ENCODE data around the gene CLUH. TPM values are rescaled to one million over a fixed set of nuclear protein-coding genes. Genes with fewer than 3 reads are reported as not detected.

CLUH gene
- polyA plus RNA-seq, 1 donor (not counting 4 experiments of a cell fraction or from before 2014, with no cell fraction given) = 24.0 TPM

DNA sequence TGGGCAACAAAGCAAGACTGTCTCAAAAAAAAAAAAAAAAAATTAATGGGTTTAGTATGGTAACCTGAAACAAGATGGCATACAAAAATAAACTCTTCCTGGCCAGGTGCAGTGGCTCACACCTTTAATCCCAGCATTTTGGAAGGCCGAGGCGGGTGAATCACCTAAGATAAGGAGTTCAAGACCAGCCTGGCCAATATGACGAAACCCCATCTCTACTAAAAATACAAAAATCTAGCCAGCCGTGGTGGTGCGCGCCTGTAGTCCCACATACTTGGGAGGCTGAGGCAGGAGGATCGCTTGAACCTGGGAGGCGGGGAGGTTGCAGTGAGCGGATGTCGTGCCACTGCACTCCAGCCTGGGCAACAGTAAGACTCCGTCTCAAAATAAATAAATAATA is 62.4 kb downstream of the CLUH start:
- no peak overlapping the region for H3K4me2 ChIP-seq (ENCODE audit: control insufficient read depth, extremely low read depth, insufficient read depth, low read depth, low read length)
- DNase-seq (ENCODE audit: low read depth, low spot score) (no peak), FAIRE-seq (no peak)
- peaks cover 3 to 9% of the 10 kb centered on the region in 2 experiments for H3K36me3 ChIP-seq (ENCODE audit: control insufficient read depth in 2 of 2, extremely low read depth in 1 of 2, insufficient read depth in 2 of 2, low read length in 2 of 2)
- H3K4me3 ChIP-seq (ENCODE audit: control insufficient read depth in 2 of 3, extremely low read depth in 1 of 3, insufficient read depth in 2 of 3, low read depth in 1 of 3, low read length in 3 of 3) = no peak overlapping the region
- peaks cover 56% of the 10 kb centered on the region for H3K79me2 ChIP-seq (ENCODE audit: control insufficient read depth, insufficient read depth, low read length)
- H3K27ac ChIP-seq (ENCODE audit: control insufficient read depth, insufficient read depth, low read length) = no peak overlapping the region
- H4K20me1 ChIP-seq (ENCODE audit: control insufficient read depth, extremely low read depth, insufficient read depth, low read length) = peaks cover 18% of the 10 kb centered on the region
- dilution Hi-C loops (cut with MboI; ENCODE audit: extremely low pct_ligation_motif_present, low sequenced_read_pairs) = no loop called here
- no peaks in the 10 kb centered on the region for H3K9me3 ChIP-seq (ENCODE audit: control insufficient read depth, low read depth, low read length)
- H3K4me1 ChIP-seq (ENCODE audit: control insufficient read depth, extremely low read depth, insufficient read depth, low read length) = peaks cover 9% of the 10 kb centered on the region
- no peak overlapping the region for H3K9ac ChIP-seq (ENCODE audit: control insufficient read depth, extremely low read depth, insufficient read depth, low read length)
- no peaks in the 10 kb centered on the region for H3K27me3 ChIP-seq (ENCODE audit: control insufficient read depth, extremely low read depth, insufficient read depth, low read length)
- no peak for TF ChIP-seq EZH2 (IDR thresholded peaks at IDR 0.05; ENCODE audit: low read length)
- TF ChIP-seq, protein P1, sequence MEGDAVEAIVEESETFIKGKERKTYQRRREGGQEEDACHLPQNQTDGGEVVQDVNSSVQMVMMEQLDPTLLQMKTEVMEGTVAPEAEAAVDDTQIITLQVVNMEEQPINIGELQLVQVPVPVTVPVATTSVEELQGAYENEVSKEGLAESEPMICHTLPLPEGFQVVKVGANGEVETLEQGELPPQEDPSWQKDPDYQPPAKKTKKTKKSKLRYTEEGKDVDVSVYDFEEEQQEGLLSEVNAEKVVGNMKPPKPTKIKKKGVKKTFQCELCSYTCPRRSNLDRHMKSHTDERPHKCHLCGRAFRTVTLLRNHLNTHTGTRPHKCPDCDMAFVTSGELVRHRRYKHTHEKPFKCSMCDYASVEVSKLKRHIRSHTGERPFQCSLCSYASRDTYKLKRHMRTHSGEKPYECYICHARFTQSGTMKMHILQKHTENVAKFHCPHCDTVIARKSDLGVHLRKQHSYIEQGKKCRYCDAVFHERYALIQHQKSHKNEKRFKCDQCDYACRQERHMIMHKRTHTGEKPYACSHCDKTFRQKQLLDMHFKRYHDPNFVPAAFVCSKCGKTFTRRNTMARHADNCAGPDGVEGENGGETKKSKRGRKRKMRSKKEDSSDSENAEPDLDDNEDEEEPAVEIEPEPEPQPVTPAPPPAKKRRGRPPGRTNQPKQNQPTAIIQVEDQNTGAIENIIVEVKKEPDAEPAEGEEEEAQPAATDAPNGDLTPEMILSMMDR (optimal IDR thresholded peaks at IDR 0.05 in 1 of 3, IDR thresholded peaks at IDR 0.05 in 1 of 3, conservative IDR thresholded peaks at IDR 0.05 in 1 of 3; ENCODE audit: extremely low read depth in 1 of 3, insufficient read depth in 2 of 3, low read length in 3 of 3) = no peak
- no peak overlapping the region for H2AFZ ChIP-seq (ENCODE audit: control insufficient read depth, low read length)
- H3K9me1 ChIP-seq (ENCODE audit: control insufficient read depth, extremely low read depth, insufficient read depth, low read length) = no peaks in the 10 kb centered on the region

DNA sequence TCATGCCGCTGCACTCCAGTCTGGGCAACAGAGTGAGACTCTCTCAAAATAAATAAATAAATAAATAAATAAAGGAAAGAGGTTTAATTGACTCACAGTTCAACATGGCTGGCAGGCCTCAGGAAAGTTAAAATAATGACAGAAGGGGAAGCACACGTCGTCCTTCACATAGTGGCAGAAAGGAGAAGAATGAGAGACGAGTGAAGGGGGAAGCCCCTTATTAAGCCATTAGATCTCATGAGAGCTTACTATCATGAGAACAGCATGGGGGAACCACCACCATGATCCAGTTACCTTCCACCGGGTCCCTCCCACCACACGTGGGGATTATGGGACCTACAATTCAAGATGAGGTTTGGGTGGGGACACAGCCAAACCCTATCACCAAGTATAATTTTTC is 63.6 kb downstream of the CLUH start:
- Histone ChIP-seq H3K4me1 (ENCODE audit: control insufficient read depth, extremely low read depth, insufficient read depth, low read length) (peaks cover 9% of the 10 kb centered on the region), H2AFZ (ENCODE audit: control insufficient read depth, low read length) (no peak overlapping the region), H3K9ac (ENCODE audit: control insufficient read depth, extremely low read depth, insufficient read depth, low read length) (no peak overlapping the region), H3K9me1 (ENCODE audit: control insufficient read depth, extremely low read depth, insufficient read depth, low read length) (no peaks in the 10 kb centered on the region), H3K27ac (ENCODE audit: control insufficient read depth, insufficient read depth, low read length) (no peak overlapping the region), H3K36me3 (ENCODE audit: control insufficient read depth in 2 of 2, extremely low read depth in 1 of 2, insufficient read depth in 2 of 2, low read length in 2 of 2) (peaks cover 4 to 11% of the 10 kb centered on the region in 2 experiments), H3K4me2 (ENCODE audit: control insufficient read depth, extremely low read depth, insufficient read depth, low read depth, low read length) (no peak overlapping the region), H3K4me3 (ENCODE audit: control insufficient read depth in 2 of 3, extremely low read depth in 1 of 3, insufficient read depth in 2 of 3, low read depth in 1 of 3, low read length in 3 of 3) (no peak overlapping the region), H3K79me2 (ENCODE audit: control insufficient read depth, insufficient read depth, low read length) (peaks cover 59% of the 10 kb centered on the region), H3K9me3 (ENCODE audit: control insufficient read depth, low read depth, low read length) (no peaks in the 10 kb centered on the region), H3K27me3 (ENCODE audit: control insufficient read depth, extremely low read depth, insufficient read depth, low read length) (no peaks in the 10 kb centered on the region), H4K20me1 (ENCODE audit: control insufficient read depth, extremely low read depth, insufficient read depth, low read length) (peaks cover 17% of the 10 kb centered on the region)
- no peak for FAIRE-seq
- DNase-seq (ENCODE audit: low read depth, low spot score) = no peak
- dilution Hi-C loops (cut with MboI; ENCODE audit: extremely low pct_ligation_motif_present, low sequenced_read_pairs) = no loop called here
- TF ChIP-seq EZH2 (IDR thresholded peaks at IDR 0.05; ENCODE audit: low read length) = no peak
- TF ChIP-seq, protein P1 (optimal IDR thresholded peaks at IDR 0.05 in 1 of 3, IDR thresholded peaks at IDR 0.05 in 1 of 3, conservative IDR thresholded peaks at IDR 0.05 in 1 of 3; ENCODE audit: extremely low read depth in 1 of 3, insufficient read depth in 2 of 3, low read length in 3 of 3) = no peak

All from keratinocyte (primary cell).